Liver (tissue), 9 donors: ENCODE results near the gene WNK4. TPM values are rescaled to one million over a fixed set of nuclear protein-coding genes. Genes with fewer than 3 reads are reported as not detected.

Experiments
- DNase-seq: peaks from one replicate; pipeline ENCODE4 v3.0.0-alpha.2; 2017; ENCODE audit warnings: low spot score
- H3K27ac ChIP-seq, 2 donors: one replicate each; pipeline ENCODE4 v1.7.0; 2013; ENCODE audit warnings: inconsistent platforms in 2 of 2, low read length in 2 of 2, control low read depth in 1 of 2, low read depth in 1 of 2, mild to moderate bottlenecking in 1 of 2
- H3K27me3 ChIP-seq, 4 donors: one replicate each; pipeline versions ENCODE4 v1.6.1 to v1.7.0; 2013; ENCODE audit warnings: low read length in 3 of 4, inconsistent platforms in 1 of 4, mild to moderate bottlenecking in 1 of 4, moderate library complexity in 1 of 4; ENCODE audit not compliant: control insufficient read depth in 4 of 4, insufficient read depth in 4 of 4
- H3K36me3 ChIP-seq, 4 donors: one replicate each; pipeline versions ENCODE4 v1.6.1 to v1.7.0; 2013; ENCODE audit warnings: low read length in 3 of 4, mild to moderate bottlenecking in 3 of 4, low read depth in 1 of 4, moderate library complexity in 1 of 4; ENCODE audit not compliant: control insufficient read depth in 4 of 4, insufficient read depth in 3 of 4
- H3K4me1 ChIP-seq, 4 donors: one replicate each; pipeline versions ENCODE4 v1.6.1 to v1.7.0; 2013; ENCODE audit warnings: low read length in 3 of 4, mild to moderate bottlenecking in 3 of 4, moderate library complexity in 1 of 4; ENCODE audit not compliant: control insufficient read depth in 4 of 4, insufficient read depth in 4 of 4
- H3K4me3 ChIP-seq, 3 donors: one replicate each; pipeline versions ENCODE4 v1.6.1 to v1.7.0; 2013; ENCODE audit warnings: low read length in 3 of 3, control low read depth in 1 of 3, low read depth in 1 of 3, mild to moderate bottlenecking in 1 of 3
- H3K9ac ChIP-seq, 2 donors: one replicate each; pipeline ENCODE4 v1.7.0; 2013; ENCODE audit warnings: low read length in 2 of 2, mild to moderate bottlenecking in 2 of 2, moderate library complexity in 2 of 2, control low read depth in 1 of 2, low read depth in 1 of 2
- H3K9me3 ChIP-seq, 4 donors: one replicate each; pipeline versions ENCODE4 v1.6.1 to v1.7.0; 2013; ENCODE audit warnings: low read length in 3 of 4; ENCODE audit not compliant: control insufficient read depth in 4 of 4
- ATF3 ChIP-seq: IDR thresholded peaks from 2 replicates; pipeline ENCODE4 v1.6.1; 2016; ENCODE audit warnings: antibody characterized with exemption
- CTCF ChIP-seq: fragments of 150-350 bp; IDR thresholded peaks from 2 replicates; pipeline ENCODE4 v1.5.1; 2017; ENCODE audit warnings: improper control_type of control experiment, low read depth, low read length; ENCODE audit not compliant: missing input control
- EGR1 ChIP-seq, 2 donors: IDR thresholded peaks; 2 replicates each; pipeline ENCODE4 v1.6.1; 2016 to 2018; ENCODE audit warnings: antibody characterized with exemption in 2 of 2, low read depth in 2 of 2
- FOXA1 ChIP-seq: IDR thresholded peaks from 2 replicates; pipeline ENCODE4 v1.6.1; 2016; ENCODE audit warnings: antibody characterized with exemption
- FOXA2 ChIP-seq: IDR thresholded peaks from 2 replicates; pipeline ENCODE4 v1.6.1; 2016; ENCODE audit warnings: antibody characterized with exemption
- HNF4G ChIP-seq: IDR thresholded peaks from 2 replicates; pipeline ENCODE4 v1.6.1; 2016; ENCODE audit warnings: antibody characterized with exemption
- JUND ChIP-seq, 2 donors: IDR thresholded peaks; 2 replicates each; pipeline ENCODE4 v1.6.1; 2016; ENCODE audit warnings: antibody characterized with exemption in 2 of 2
- MAX ChIP-seq: IDR thresholded peaks from 2 replicates; pipeline ENCODE4 v1.6.1; 2016; ENCODE audit warnings: antibody characterized with exemption
- NR2F2 ChIP-seq: IDR thresholded peaks from 2 replicates; pipeline ENCODE4 v1.6.1; 2016; ENCODE audit warnings: antibody characterized with exemption
- RAD21 ChIP-seq, 2 donors: IDR thresholded peaks; 2 replicates each; pipeline ENCODE4 v1.6.1; 2016; ENCODE audit warnings: antibody characterized with exemption in 2 of 2, mild to moderate bottlenecking in 2 of 2
- REST ChIP-seq: IDR thresholded peaks from 2 replicates; pipeline ENCODE4 v1.6.1; 2016; ENCODE audit warnings: antibody characterized with exemption, mild to moderate bottlenecking
- RXRA ChIP-seq, 2 donors: IDR thresholded peaks; 2 replicates each; pipeline ENCODE4 v1.6.1; 2017 to 2018; ENCODE audit warnings: antibody characterized with exemption in 2 of 2, mild to moderate bottlenecking in 1 of 2
- SP1 ChIP-seq: IDR thresholded peaks from 2 replicates; pipeline ENCODE4 v1.6.1; 2018; ENCODE audit warnings: antibody characterized with exemption, mild to moderate bottlenecking
- YY1 ChIP-seq: IDR thresholded peaks from 2 replicates; pipeline ENCODE4 v1.6.1; 2016; ENCODE audit warnings: antibody characterized with exemption, mild to moderate bottlenecking
- ZBTB33 ChIP-seq: IDR thresholded peaks from 2 replicates; pipeline ENCODE4 v1.6.1; 2016; ENCODE audit warnings: antibody characterized with exemption
- WGBS: extraction: QIAGEN DNeasy Blood & Tissue Kit; methylation state at CpG from one replicate; pipeline ENCODE4 v1.1.7; 2013; 5-methylcytosine and 5-hydroxymethylcytosine counted together
- polyA plus RNA-seq, 2 donors: library from polyadenylated mRNA; stranded (reverse) in 1 of 2; unstranded in 1 of 2; fragments of 200-250 nt in 1 of 2; fragments of >200 nt in 1 of 2; fragmentation: Nextera tagmentation in 1 of 2; extraction: Ambion mirVana in 1 of 2; gene quantifications; one replicate each; pipeline versions ENCODE4 v1.2.1 to v1.2.3, GENCODE V29; 2013 to 2015
- total RNA-seq, 2 donors: library from RNA; depleted of rRNA; stranded (reverse); fragments of >200 nt; gene quantifications; one replicate each; pipeline ENCODE4 v1.2.3, GENCODE V29; 2014
- donor health status: healthy.
- donor health status: healthy.
- donor health status: healthy.
- donor health status: healthy.
- donor health status: healthy.

Gene WNK4
- total and polyA plus RNA-seq, 4 donors = 0.33 to 7.5 (median 0.50) TPM

GRCh38 chr17:42843358-42843934 is 63.0 kb downstream of the WNK4 start:
- Histone ChIP-seq H3K27me3 (no peaks in the 10 kb centered on the region), H3K9me3 (no peaks in the 10 kb centered on the region), H3K4me1 (peaks cover 0 to 6% (median 1%) of the 10 kb centered on the region in 4 donors), H3K36me3 (peaks cover 18 to 57% (median 37%) of the 10 kb centered on the region in 4 donors), H3K27ac (no peak overlapping the region), H3K9ac (no peak overlapping the region), H3K4me3 (no peak overlapping the region)
- DNase-seq = no peak
- TF ChIP-seq FOXA1 = peak; percentile 8
- TF ChIP-seq SP1 = no peak
- TF ChIP-seq YY1 = no peak
- peak; percentile 93 for TF ChIP-seq CTCF
- no peak for TF ChIP-seq ZBTB33
- peak; percentile 98 to 99 for TF ChIP-seq RAD21 (IDR thresholded peaks at IDR 0.05)
- no peak for TF ChIP-seq NR2F2
- no peak for TF ChIP-seq JUND (IDR thresholded peaks at IDR 0.05)
- no peak for TF ChIP-seq EGR1 (IDR thresholded peaks at IDR 0.05; ENCODE audit: low read depth in 2 of 2)
- WGBS = 39% methylated on average over 6 of the region's 6 CpGs

GRCh38 chr17:42844271-42844670 is 63.9 kb downstream of the WNK4 start, which contains the start of gene AOC2:
AOC2 (plus strand) TSS chr17:42844580; CDS start chr17:42844627, 47 bp downstream.
- Histone ChIP-seq H3K9me3 (no peaks in the 10 kb centered on the region), H3K4me1 (peaks cover 0 to 11% (median 5%) of the 10 kb centered on the region in 4 donors), H3K27me3 (no peaks in the 10 kb centered on the region), H3K36me3 (peaks cover 13 to 49% (median 29%) of the 10 kb centered on the region in 4 donors), H3K27ac (no peak within 1 kb of the TSS), H3K4me3 (no peak within 1 kb of the TSS), H3K9ac (no peak within 1 kb of the TSS)
- no peak for DNase-seq
- WGBS = 84% methylated on average over 4 of the region's 4 CpGs
- TF ChIP-seq ATF3 = no peak
- no peak for TF ChIP-seq YY1
- TF ChIP-seq MAX = no peak
- TF ChIP-seq REST = no peak
- TF ChIP-seq EGR1 (IDR thresholded peaks at IDR 0.05; ENCODE audit: low read depth in 2 of 2) = no peak
- TF ChIP-seq NR2F2 = no peak
- no peak for TF ChIP-seq SP1
- no peak for TF ChIP-seq CTCF
- no peak for TF ChIP-seq RXRA (IDR thresholded peaks at IDR 0.05)
- TF ChIP-seq FOXA1 = no peak
- TF ChIP-seq JUND (IDR thresholded peaks at IDR 0.05) = no peak
- no peak for TF ChIP-seq FOXA2
- TF ChIP-seq HNF4G = no peak
